Astrocyte of the hippocampus (primary cell): ENCODE results near the gene LTC4S.
"Not testable (repeated sequence)": the region's sequence is repeated elsewhere in the genome, so short reads cannot be mapped to it uniquely, and the experiment has no call there.

Experiments
- DNase-seq: peaks from one replicate; pipeline ENCODE4 v3.0.0; 2011; ENCODE audit warnings: low read depth, low spot score

The LTC4S gene

GRCh38 chr5:179793468-179794139 lies at the start of gene LTC4S:
Gene LTC4S (plus strand): TSS chr5:179793986. CDS start chr5:179794081, 95 bp downstream.
- DNase-seq = peak; percentile 77

DNA sequence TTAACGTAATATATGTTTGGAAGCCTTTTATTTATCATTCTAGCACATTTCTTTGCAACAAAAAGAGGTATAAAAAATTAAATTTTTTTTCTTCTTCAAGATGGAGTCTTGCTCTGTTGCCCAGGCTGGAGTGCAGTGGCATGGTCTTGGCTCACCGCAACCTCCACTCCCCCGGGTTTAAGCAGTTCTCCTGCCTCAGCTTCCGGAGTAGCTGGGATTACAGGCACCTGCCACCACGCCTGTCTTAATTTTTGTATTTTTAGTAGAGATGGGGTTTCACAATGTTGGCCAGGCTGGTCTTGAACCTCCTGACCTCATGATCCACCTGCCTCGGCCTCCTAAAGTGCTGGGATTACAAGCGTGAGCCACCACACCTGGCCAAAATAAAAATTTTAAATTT lies 49.7 kb upstream of the LTC4S start:
- not testable (repeated sequence) for DNase-seq

DNA sequence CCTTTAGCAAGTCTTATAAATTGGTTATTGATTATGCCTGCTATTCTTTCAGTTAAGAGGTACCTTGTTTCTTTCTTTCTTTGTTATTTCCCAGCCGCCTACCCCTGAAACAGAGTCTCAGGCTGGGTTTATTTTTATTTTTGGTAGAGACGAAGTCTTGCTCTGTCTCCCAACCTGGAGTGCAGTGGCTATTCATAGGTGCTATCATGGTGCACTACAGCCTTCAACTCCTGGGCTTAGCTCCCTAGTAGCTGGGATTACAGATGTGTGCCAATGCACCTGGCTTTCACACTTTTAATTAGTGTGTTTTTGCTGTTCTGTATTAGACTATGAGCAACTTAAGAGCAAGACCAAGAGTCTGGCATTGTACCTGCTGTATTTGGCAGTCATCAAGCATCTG lies 46.9 kb upstream of the LTC4S start:
- no peak for DNase-seq

DNA sequence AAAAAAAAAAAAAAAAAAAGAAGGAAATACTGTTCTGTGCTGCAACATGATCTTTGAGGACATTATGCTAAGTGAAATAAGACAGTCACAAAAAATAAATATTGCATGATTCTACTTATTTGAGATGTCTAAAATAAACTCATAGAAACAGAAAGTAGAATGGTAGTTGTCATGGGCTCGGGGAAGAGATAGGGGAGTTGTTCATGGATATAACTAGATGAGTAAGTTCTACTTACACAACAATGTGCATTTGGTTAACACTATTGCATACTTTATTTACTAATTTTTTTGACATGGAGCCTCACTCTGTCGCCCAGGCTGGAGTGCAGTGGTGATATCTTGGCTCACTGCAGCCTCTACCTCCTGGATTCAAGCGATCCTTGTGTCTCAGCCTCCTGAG lies 46.0 kb upstream of the LTC4S start:
- DNase-seq = no peak

GRCh38 chr5:179749857-179750508 lies 43.8 kb upstream of the LTC4S start:
- no peak for DNase-seq

- DNase-seq = no peak
Observed at GRCh38 chr5:179753971-179754370, 39.8 kb upstream of the LTC4S start.

DNA sequence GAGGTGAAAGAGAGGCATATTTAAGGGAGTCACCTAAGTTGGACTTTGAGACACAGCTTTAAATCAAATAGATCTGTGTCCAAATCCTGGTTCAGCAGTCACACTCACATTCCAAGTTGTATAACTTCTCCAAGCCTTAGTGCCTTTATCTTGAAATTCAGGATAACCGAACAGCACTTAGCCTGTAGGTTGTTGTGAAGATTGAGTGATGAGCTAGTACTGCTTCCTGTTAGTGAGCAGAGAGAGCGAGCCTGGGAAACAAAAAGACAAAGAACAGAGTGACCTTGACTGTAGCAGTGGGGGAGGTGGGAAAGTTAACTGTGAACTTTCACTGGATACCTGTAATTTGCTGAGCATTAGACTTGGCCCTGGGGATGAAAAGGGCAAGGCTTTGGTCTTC lies 38.8 kb upstream of the LTC4S start:
- no peak for DNase-seq

DNA sequence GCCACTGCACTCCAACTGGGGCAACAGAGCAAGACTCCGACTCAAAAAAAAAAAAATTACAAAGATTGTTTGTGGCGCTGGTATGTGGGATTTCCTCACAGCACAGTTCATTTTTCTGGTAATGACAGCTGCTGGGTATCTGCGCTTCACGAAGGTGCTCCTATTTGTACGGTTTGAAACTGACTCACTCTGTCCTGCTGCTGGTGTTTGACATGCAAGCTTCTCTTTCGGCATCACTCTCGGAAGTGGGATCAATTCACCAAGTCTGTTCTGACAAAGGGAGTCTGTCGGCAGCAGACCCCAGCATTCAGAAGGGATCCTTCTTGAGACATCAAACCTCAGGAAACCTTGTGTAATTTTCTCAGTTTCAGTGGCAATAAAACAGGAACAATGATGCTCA lies 34.8 kb upstream of the LTC4S start:
- no peak for DNase-seq

- DNase-seq = no peak
Observed at GRCh38 chr5:179759581-179760551, 33.9 kb upstream of the LTC4S start.

DNA sequence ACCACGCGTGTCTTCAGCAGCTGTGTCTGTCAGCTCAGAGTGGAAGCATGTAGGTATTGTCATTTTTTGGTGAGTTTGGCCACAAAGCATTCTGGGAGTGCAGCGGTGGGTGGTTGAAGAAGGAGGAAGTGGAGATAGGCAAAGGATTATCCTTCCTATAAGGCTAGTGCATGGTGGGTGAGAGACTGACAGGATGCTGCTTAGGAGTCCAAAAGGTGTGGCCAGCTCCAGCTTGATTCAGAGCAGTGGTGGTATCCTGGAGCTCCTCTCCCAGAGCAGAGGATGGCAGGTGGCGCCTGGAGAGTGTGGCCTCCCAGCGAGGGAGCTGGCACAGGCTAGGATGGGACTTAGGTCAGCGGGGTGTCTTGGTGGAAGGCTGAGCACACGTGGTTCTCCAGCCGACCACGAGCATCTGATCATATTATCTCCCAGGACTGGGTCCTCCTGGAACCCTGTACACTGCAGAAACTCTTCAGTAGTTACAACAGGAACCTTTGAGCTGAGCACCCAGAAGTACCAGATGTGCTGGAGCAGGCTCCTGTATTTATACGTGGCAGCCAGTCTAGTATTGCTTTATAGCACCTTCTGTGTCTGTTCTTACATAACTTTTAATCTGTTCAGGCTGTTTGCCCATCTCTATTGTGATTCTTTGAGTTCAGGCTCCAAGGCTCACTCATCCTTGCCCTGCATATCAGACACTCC lies 31.6 kb upstream of the LTC4S start:
- DNase-seq = peak; percentile 15

DNA sequence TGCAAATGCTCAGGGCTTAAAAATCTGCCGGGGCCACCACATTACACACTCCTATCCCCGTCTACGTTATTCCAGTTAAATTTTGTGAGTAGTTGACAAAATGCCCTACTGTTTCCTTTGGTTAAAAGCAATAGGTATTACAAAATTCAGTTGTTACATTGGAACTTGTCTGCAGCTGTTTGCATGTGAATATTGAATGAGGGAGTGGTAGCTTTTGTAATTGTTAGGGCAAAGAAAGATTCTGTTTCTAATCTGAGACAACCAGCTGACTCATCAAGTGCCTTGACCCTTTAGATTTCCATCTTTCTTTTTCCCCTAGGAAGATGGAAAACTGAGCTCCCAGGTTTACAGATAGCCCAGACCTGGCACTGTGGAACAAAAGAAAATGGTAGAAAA lies 31.0 kb upstream of the LTC4S start:
- DNase-seq = no peak

DNA sequence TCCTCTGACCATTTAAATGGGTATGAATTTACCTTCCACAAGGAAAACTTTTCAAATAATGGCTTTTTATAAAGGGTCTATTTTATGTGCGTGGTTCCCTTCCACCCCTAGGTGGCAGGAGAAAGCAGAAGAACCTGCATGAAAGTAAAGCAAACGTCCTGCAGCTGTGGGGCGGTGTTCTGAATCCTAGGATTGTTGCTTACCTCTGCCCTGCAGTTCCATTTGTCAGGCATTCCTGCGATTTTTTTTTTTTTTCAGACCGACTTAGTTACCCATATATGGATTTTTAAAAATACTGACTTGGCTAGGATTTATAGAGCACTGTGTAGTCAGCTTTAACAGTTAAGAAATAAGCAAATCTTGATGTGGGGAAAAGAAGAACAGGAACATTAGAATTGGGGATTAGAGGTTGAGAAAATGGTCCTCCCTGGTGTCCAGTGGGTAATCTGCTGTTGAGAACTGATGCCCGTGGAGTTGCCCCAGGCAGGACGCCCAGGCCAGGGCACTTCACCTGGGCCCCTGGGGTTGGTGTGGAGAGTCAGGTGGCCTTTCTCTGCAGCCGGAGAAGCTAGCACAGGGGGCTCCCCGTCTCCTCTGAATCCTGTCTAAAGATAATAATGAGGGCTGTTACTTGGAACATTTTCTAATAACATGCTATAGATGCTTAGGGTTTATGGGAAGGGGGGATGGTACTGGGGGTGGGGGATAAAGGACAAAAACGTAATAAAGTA lies 30.4 kb upstream of the LTC4S start:
- peak; percentile 92 for DNase-seq

DNA sequence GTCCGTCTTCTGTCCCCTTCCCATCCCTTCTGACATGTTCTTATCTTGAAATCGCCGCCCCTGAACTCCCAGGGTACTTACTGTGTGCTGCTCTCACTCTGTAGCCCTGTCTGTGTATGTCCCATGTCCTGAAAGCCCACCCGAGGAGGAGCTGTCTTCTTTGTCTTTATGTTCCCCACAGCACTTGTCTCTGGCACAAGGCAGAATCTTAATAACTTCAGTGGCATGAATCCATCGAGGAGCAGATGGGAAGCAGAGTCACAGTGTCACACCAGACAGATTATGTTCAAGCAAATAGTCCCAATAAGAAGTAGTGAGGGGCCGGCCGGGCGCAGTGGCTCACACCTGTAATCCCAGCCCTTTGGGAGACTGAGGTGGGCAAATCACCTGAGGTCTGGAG lies 29.7 kb upstream of the LTC4S start:
- DNase-seq = peak; percentile 12

- peak; percentile 88 for DNase-seq
Observed at GRCh38 chr5:179765400-179765799, 28.4 kb upstream of the LTC4S start.

- DNase-seq = peak; percentile 86
Observed at GRCh38 chr5:179766021-179766725, 27.6 kb upstream of the LTC4S start.

DNA sequence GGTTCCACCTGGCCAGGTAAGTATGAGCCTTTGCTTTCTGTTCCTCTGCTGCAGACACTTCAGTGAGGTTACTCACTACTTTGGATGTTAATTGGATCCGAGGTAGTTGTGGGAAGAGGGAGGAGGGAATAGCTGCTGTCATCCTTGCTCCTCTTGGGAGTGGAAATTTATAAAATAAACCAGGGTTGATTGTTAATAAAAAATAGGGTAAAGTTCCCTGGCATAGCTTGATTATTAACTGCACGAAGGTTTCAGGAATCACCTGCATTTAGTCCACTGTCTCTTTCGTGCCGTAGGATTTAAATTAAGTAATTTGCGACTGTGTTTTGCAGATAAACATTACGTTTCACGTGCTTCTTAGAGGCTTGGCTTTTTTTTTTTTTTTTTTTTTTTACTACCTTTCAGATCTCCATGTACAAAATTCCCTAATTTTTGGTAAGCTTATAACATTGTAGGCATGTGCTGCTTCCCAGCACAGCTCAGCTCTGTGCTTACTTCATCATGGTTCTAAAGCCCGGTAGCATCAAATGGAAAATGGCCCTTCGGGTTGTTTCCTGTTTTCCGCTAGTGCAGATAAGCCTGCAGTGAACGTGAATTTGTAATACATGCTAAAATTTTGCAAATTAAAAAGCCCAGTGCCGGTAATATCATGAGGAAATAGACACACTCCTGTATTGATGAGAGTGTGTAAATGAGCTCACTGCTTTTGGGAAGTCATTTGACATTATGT lies 26.9 kb upstream of the LTC4S start:
- no peak for DNase-seq

- no peak for DNase-seq
Observed at GRCh38 chr5:179767496-179768100, 26.2 kb upstream of the LTC4S start.

GRCh38 chr5:179768326-179769085 lies 25.3 kb upstream of the LTC4S start:
- no peak for DNase-seq

- DNase-seq = no peak
Observed at GRCh38 chr5:179769271-179769670, 24.5 kb upstream of the LTC4S start.
